HFFc6 (cell line): ENCODE results near the gene MRPL1. TPM values are rescaled to one million over a fixed set of nuclear protein-coding genes. Genes with fewer than 3 reads are reported as not detected.
A peak's percentile ranks its signal among the peaks of the same experiment; 100 is the strongest.

Source experiments
- DNase-seq: peaks from one replicate; pipeline ENCODE4 v3.0.0-alpha.2; 2018
- H3K27ac Mint-ChIP-seq: 2 replicates; pipeline ENCODE4 v1.8.0; 2020; ENCODE audit warnings: mild to moderate bottlenecking, mixed read lengths
- H3K27me3 Mint-ChIP-seq: 2 replicates; pipeline ENCODE4 v1.8.0; 2021; ENCODE audit warnings: mild to moderate bottlenecking, moderate library complexity, mixed read lengths; ENCODE audit not compliant: insufficient read depth
- H3K36me3 Mint-ChIP-seq: 2 replicates; pipeline ENCODE4 v1.8.0; 2021; ENCODE audit warnings: low read depth, mixed read lengths
- H3K4me1 Mint-ChIP-seq: 2 replicates; pipeline ENCODE4 v1.8.0; 2020; ENCODE audit warnings: low read depth, mixed read lengths
- H3K4me3 Mint-ChIP-seq: 2 replicates; pipeline ENCODE4 v1.8.0; 2020; ENCODE audit warnings: mild to moderate bottlenecking, moderate library complexity, mixed read lengths
- H3K9me3 Mint-ChIP-seq: 2 replicates; pipeline ENCODE4 v1.8.0; 2020; ENCODE audit warnings: mild to moderate bottlenecking, mixed read lengths
- CTCF ChIP-seq: fragments of 200-600 bp; sonication (generic); IDR thresholded peaks from 2 replicates; pipeline ENCODE4 v1.5.0; 2021; ENCODE audit warnings: antibody characterized with exemption, mild to moderate bottlenecking
- long read RNA-seq: library from polyadenylated mRNA; unstranded; transcript quantifications from one replicate; pipeline ENCODE4 v2.0.0, GENCODE V29; 2019
- total RNA-seq, 6 experiments: library from RNA; stranded (reverse); fragmentation: NEBNext Ultra II Directional; extraction: Animal tissue kit (Norgen Biotek cat#: 25700); gene quantifications; 2 replicates in 1 of 6; 3 replicates in 5 of 6; pipeline ENCODE4 v1.2.3, GENCODE V29; 2021

The MRPL1 gene
- total RNA-seq, result 10 to 100 TPM; 29.2 to 48.8 (median 45.1) TPM
- long read RNA-seq, transcript MRPL1-201 (9 exons, 1,490 nt), result major isoform, 17 of 25 reads
- long read RNA-seq, partial matches to known transcripts, result 4 of 25 reads
- long read RNA-seq, other reads (novel, unspliced or antisense), result 4 of 25 reads

DNA sequence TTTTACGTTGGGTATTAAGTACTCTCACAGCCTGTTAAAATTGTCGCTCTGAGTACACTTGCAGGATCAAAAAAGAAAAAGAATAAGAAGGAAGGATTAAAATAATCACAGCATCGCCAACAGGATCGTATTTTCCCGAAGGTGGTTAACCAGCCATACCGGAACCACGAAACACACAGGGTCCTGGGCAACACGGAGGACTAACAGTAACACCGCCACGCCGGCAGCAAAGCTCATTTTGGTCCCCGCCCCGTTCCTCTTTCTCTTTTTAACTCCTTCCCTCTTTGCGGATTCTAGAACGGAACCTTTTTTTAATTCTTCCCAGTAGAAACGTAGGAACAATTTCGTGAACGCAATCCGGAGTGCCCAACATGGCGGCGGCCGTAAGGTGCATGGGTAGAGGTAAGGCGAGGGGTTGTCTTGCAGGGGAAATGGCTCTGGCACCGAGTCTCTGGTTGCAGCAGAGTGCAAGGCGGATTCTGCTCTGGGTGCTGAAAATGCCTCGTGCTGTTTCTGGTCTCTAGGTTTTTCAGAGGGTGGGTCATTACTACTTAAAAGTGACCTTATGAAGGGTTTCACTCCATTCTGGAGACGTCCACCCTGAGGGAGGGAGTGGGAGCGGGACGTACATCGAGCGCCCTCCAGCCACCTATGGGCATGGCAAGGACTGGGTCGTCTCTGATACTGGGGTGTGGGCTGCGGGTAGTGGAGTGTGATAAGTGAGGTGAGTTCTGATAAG, at the start of gene MRPL1:
TSS of gene MRPL1 (plus strand) at position 353 of the 739 bp plus-strand sequence. CDS start at position 372, 19 bp downstream.
- TF ChIP-seq CTCF, result peak; percentile 36; the same call in 1 of the 2 replicates
- peaks cover 16% of the 10 kb centered on the region for H3K36me3 Mint-ChIP-seq
- peak within 1 kb of the TSS; percentile 100 for H3K27ac Mint-ChIP-seq
- DNase-seq, result peak; percentile 96
- peak within 1 kb of the TSS; percentile 96 for H3K4me3 Mint-ChIP-seq
- H3K9me3 Mint-ChIP-seq, result no peaks in the 10 kb centered on the region
- peaks cover 32% of the 10 kb centered on the region for H3K4me1 Mint-ChIP-seq
- H3K27me3 Mint-ChIP-seq, result no peaks in the 10 kb centered on the region; the same call in 1 of the 2 replicates

DNA sequence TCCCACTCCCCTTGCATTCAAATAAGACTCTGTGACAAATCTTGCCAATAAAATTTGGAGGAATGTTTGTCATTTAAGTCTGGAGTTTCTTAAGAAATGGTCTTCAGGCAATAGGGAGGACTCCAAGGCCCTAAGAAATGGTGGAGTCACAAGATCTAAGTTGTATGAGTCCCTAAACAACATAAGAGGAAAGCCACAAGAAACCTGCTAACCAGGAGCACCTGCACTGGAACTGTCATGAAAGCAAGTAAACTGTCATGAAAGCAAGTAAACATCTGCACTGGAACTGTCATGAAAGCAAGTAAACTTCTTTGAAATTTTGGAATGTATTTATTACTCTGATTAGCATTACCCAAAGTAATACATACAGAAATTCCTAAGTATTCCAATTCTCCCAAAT, 47.0 kb upstream of the MRPL1 start:
- Mint-ChIP-seq H3K36me3 (0 out of 2 replicates have a peak, but pooled peaks cover 4% of the 10 kb centered on the region), H3K27ac (no peak overlapping the region), H3K9me3 (no peaks in the 10 kb centered on the region), H3K4me3 (no peak overlapping the region), H3K4me1 (peaks cover 16% of the 10 kb centered on the region), H3K27me3 (no peaks in the 10 kb centered on the region; the same call in none of the 2 replicates)
- no peak for DNase-seq
- TF ChIP-seq CTCF, result no peak

- TF ChIP-seq CTCF, result no peak
- 0 out of 2 replicates have a peak overlapping the region, but pooled peaks have one; percentile 17 for H3K27ac Mint-ChIP-seq
These were observed 46.1 kb upstream of the MRPL1 start for GRCh38 chr4:77816546-77816945.

DNA sequence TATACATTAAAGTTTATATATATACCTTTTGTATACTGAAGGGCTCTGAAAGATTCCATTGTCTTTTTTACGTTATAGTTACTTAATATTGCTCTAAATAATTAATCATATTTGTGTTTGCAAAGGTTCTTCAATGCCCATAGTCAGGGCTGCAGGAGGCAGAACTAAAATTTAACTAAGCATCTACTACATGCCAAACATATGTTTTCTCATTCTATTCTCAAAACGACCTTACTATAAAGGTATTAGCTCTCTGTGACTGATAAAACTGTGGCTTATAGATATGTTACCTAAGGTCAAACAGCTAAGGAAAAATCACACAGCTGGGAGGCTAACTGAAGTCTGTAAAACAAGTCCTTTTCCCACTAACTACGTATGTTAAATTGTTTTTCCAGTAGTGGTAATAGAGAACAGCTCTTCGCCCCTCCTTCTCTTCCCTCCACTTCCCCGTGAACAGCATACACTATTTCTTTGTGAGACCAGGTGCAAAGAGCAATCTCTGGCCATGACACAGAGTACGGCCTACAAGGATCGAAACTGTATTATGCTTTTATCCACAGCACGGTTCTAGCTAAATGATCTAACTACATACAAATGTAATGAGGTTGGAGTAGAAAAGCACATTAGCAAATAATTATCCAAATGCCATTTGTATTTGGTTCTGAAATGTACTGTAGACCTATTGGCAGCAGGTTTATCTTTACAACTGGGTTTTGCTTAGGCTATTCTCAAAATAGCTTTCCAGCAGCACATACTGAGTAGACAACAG, 45.1 kb upstream of the MRPL1 start:
- H3K4me1 Mint-ChIP-seq, result peaks cover 31% of the 10 kb centered on the region
- no peak for TF ChIP-seq CTCF
- no peaks in the 10 kb centered on the region for H3K9me3 Mint-ChIP-seq
- peak; percentile 2 for DNase-seq
- peak overlapping the region; percentile 84 for H3K4me3 Mint-ChIP-seq
- H3K27me3 Mint-ChIP-seq, result no peaks in the 10 kb centered on the region; the same call in none of the 2 replicates
- peak overlapping the region; percentile 79 for H3K27ac Mint-ChIP-seq
- H3K36me3 Mint-ChIP-seq, result 0 out of 2 replicates have a peak, but pooled peaks cover 4% of the 10 kb centered on the region

More at GRCh38 chr4:77816546-77816945, 46.1 kb upstream of the MRPL1 start:
- Mint-ChIP-seq H3K4me3 (no peak overlapping the region), H3K4me1 (peaks cover 25% of the 10 kb centered on the region), H3K36me3 (0 out of 2 replicates have a peak, but pooled peaks cover 4% of the 10 kb centered on the region), H3K27me3 (no peaks in the 10 kb centered on the region; the same call in none of the 2 replicates), H3K9me3 (no peaks in the 10 kb centered on the region)
- DNase-seq, result no peak

GRCh38 chr4:77818073-77818601, 44.5 kb upstream of the MRPL1 start:
- Mint-ChIP-seq H3K9me3 (no peaks in the 10 kb centered on the region), H3K4me1 (peaks cover 31% of the 10 kb centered on the region), H3K27me3 (no peaks in the 10 kb centered on the region; the same call in none of the 2 replicates), H3K36me3 (0 out of 2 replicates have a peak, but pooled peaks cover 4% of the 10 kb centered on the region), H3K4me3 (peak overlapping the region; percentile 84), H3K27ac (peak overlapping the region; percentile 79)
- TF ChIP-seq CTCF, result peak; percentile 69
- peak; percentile 86 for DNase-seq
